ENCODE data around the gene CCDC15.

CCDC15 gene

DNA sequence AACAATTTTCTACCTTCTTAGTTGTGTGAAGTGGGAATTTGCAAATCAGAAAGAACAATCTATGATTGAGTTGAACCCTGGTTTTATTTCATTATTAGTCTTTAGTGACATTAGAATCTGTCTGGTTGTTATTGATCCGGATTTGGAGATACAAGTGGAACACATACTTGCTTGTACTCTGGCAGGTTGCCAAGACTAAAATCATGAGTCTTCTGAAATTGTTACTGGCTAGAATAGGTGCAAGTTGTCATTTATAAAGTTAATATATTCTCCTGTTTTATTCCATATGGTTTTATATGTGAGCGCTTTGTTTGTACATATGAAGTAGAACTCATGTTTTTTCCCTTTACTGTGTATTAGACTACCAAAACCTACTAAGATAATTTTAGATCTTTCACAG lies 23.0 kb downstream of the CCDC15 start:
- no peaks in the 10 kb centered on the region for H3K9me3 ChIP-seq (ENCODE audit: control insufficient read depth, insufficient read depth, low read depth, low read length)
- ChIA-PET POLR2A (no interaction called here), CTCF (interaction anchor here (0.6 kb wide), 1 partner anchor 373 kb away, joined by 4 read pairs; no protein-coding TSS in a partner anchor)
- TF ChIP-seq ZNF677 (tag by site-specific recombination; IDR thresholded peaks at IDR 0.05), result no peak
- no peak for TF ChIP-seq ZNF394 (tag by site-specific recombination; IDR thresholded peaks at IDR 0.05; ENCODE audit: borderline replicate concordance)
- TF ChIP-seq MZF1 (tag by site-specific recombination; IDR thresholded peaks at IDR 0.05; ENCODE audit: borderline replicate concordance), result no peak
- no peak for TF ChIP-seq ZNF311 (tag by site-specific recombination; IDR thresholded peaks at IDR 0.05; ENCODE audit: borderline replicate concordance)
- no peak for TF ChIP-seq ZNF529 (tag by site-specific recombination; IDR thresholded peaks at IDR 0.05; ENCODE audit: insufficient replicate concordance)
- TF ChIP-seq, protein P1, sequence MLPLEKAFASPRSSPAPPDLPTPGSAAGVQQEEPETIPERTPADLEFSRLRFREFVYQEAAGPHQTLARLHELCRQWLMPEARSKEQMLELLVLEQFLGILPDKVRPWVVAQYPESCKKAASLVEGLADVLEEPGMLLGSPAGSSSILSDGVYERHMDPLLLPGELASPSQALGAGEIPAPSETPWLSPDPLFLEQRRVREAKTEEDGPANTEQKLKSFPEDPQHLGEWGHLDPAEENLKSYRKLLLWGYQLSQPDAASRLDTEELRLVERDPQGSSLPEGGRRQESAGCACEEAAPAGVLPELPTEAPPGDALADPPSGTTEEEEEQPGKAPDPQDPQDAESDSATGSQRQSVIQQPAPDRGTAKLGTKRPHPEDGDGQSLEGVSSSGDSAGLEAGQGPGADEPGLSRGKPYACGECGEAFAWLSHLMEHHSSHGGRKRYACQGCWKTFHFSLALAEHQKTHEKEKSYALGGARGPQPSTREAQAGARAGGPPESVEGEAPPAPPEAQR (tag by site-specific recombination; IDR thresholded peaks at IDR 0.05), result no peak
- no peak for TF ChIP-seq ZNF416 (tag by site-specific recombination; IDR thresholded peaks at IDR 0.05)
- no peak for TF ChIP-seq ZNF629 (tag by site-specific recombination; IDR thresholded peaks at IDR 0.05)
- no peak for TF ChIP-seq ZNF114 (tag by site-specific recombination; IDR thresholded peaks at IDR 0.05)
- no peak for TF ChIP-seq ZNF19 (tag by site-specific recombination; IDR thresholded peaks at IDR 0.05; ENCODE audit: low read depth)
- no peak for TF ChIP-seq ZNF239 (tag by site-specific recombination; IDR thresholded peaks at IDR 0.05)
- no peak for TF ChIP-seq SP7 (tag by site-specific recombination; IDR thresholded peaks at IDR 0.05)
- no peak for TF ChIP-seq ZNF366 (tag by site-specific recombination; conservative IDR thresholded peaks at IDR 0.05)
- TF ChIP-seq, protein P2, sequence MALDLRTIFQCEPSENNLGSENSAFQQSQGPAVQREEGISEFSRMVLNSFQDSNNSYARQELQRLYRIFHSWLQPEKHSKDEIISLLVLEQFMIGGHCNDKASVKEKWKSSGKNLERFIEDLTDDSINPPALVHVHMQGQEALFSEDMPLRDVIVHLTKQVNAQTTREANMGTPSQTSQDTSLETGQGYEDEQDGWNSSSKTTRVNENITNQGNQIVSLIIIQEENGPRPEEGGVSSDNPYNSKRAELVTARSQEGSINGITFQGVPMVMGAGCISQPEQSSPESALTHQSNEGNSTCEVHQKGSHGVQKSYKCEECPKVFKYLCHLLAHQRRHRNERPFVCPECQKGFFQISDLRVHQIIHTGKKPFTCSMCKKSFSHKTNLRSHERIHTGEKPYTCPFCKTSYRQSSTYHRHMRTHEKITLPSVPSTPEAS (tag by site-specific recombination; IDR thresholded peaks at IDR 0.05), result no peak
- no peak for TF ChIP-seq ZNF174 (tag by site-specific recombination; IDR thresholded peaks at IDR 0.05)
- TF ChIP-seq ZNF146 (tag by site-specific recombination; IDR thresholded peaks at IDR 0.05), result no peak
- no peak for TF ChIP-seq ZNF423 (tag by site-specific recombination; IDR thresholded peaks at IDR 0.05)
- no peak for TF ChIP-seq ZNF184 (tag by site-specific recombination; IDR thresholded peaks at IDR 0.05)
- no peak for TF ChIP-seq ZNF585B (tag by site-specific recombination; IDR thresholded peaks at IDR 0.05)
- peaks cover 0 to 12% of the 10 kb centered on the region in 2 experiments; a peak in 2 of 3 replicates for H3K36me3 ChIP-seq (ENCODE audit: control insufficient read depth in 2 of 2, insufficient read depth in 1 of 2, low read length in 2 of 2)
- H3K4me3 ChIP-seq (ENCODE audit: low read depth, low read length), result no peak overlapping the region
- H3K4me1 ChIP-seq (ENCODE audit: control insufficient read depth, insufficient read depth, low read length), result no peaks in the 10 kb centered on the region
- H3K27ac ChIP-seq (ENCODE audit: extremely low read depth, low read depth, low read length), result no peak overlapping the region

DNA sequence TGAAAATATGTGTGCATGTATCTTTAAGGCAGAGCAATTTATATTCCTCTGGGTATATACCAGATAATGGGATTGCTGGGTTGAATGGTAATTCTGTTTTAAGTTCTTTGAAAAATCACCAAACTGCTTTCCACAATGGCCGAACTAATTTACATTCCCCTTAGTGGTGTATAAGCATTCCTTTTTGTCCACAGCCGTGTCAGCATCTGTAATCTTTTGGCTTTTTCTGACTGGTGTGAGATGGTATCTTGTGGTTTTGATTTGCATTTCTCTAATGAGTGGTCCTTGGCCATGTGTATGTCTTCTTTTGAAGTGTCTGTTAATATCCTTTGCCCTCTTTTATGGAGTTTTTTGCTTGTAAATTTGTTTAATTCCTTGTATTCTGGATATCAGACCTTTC lies 24.3 kb downstream of the CCDC15 start:
- no peak overlapping the region for H3K27ac ChIP-seq (ENCODE audit: extremely low read depth, low read depth, low read length)
- CTCF ChIA-PET, result no interaction called here
- peaks cover 0 to 15% of the 10 kb centered on the region in 2 experiments; a peak in 1 of 3 replicates for H3K36me3 ChIP-seq (ENCODE audit: control insufficient read depth in 2 of 2, insufficient read depth in 1 of 2, low read length in 2 of 2)
- no peak overlapping the region for H3K4me3 ChIP-seq (ENCODE audit: low read depth, low read length)
- no peaks in the 10 kb centered on the region for H3K9me3 ChIP-seq (ENCODE audit: control insufficient read depth, insufficient read depth, low read depth, low read length)
- H3K4me1 ChIP-seq (ENCODE audit: control insufficient read depth, insufficient read depth, low read length), result no peaks in the 10 kb centered on the region
- POLR2A ChIA-PET, result no interaction called here
- TF ChIP-seq PRDM1 (tag by site-specific recombination; IDR thresholded peaks at IDR 0.05) (no peak), ZNF311 (tag by site-specific recombination; IDR thresholded peaks at IDR 0.05; ENCODE audit: borderline replicate concordance) (no peak), RBAK (tag by site-specific recombination; IDR thresholded peaks at IDR 0.05) (no peak), ZBTB20 (tag by site-specific recombination; IDR thresholded peaks at IDR 0.05) (no peak), ZNF114 (tag by site-specific recombination; IDR thresholded peaks at IDR 0.05) (no peak), SCRT1 (tag by site-specific recombination; IDR thresholded peaks at IDR 0.05; ENCODE audit: borderline replicate concordance) (no peak), ZNF140 (tag by site-specific recombination; IDR thresholded peaks at IDR 0.05) (no peak)
- TF ChIP-seq, protein P3, sequence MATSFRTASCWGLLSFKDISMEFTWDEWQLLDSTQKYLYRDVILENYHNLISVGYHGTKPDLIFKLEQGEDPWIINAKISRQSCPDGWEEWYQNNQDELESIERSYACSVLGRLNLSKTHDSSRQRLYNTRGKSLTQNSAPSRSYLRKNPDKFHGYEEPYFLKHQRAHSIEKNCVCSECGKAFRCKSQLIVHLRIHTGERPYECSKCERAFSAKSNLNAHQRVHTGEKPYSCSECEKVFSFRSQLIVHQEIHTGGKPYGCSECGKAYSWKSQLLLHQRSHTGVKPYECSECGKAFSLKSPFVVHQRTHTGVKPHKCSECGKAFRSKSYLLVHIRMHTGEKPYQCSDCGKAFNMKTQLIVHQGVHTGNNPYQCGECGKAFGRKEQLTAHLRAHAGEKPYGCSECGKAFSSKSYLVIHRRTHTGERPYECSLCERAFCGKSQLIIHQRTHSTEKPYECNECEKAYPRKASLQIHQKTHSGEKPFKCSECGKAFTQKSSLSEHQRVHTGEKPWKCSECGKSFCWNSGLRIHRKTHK (tag by site-specific recombination; IDR thresholded peaks at IDR 0.05), result no peak
- TF ChIP-seq, protein P4, sequence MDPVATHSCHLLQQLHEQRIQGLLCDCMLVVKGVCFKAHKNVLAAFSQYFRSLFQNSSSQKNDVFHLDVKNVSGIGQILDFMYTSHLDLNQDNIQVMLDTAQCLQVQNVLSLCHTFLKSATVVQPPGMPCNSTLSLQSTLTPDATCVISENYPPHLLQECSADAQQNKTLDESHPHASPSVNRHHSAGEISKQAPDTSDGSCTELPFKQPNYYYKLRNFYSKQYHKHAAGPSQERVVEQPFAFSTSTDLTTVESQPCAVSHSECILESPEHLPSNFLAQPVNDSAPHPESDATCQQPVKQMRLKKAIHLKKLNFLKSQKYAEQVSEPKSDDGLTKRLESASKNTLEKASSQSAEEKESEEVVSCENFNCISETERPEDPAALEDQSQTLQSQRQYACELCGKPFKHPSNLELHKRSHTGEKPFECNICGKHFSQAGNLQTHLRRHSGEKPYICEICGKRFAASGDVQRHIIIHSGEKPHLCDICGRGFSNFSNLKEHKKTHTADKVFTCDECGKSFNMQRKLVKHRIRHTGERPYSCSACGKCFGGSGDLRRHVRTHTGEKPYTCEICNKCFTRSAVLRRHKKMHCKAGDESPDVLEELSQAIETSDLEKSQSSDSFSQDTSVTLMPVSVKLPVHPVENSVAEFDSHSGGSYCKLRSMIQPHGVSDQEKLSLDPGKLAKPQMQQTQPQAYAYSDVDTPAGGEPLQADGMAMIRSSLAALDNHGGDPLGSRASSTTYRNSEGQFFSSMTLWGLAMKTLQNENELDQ (tag by site-specific recombination; IDR thresholded peaks at IDR 0.05; ENCODE audit: low read depth), result no peak
- TF ChIP-seq, protein P5, sequence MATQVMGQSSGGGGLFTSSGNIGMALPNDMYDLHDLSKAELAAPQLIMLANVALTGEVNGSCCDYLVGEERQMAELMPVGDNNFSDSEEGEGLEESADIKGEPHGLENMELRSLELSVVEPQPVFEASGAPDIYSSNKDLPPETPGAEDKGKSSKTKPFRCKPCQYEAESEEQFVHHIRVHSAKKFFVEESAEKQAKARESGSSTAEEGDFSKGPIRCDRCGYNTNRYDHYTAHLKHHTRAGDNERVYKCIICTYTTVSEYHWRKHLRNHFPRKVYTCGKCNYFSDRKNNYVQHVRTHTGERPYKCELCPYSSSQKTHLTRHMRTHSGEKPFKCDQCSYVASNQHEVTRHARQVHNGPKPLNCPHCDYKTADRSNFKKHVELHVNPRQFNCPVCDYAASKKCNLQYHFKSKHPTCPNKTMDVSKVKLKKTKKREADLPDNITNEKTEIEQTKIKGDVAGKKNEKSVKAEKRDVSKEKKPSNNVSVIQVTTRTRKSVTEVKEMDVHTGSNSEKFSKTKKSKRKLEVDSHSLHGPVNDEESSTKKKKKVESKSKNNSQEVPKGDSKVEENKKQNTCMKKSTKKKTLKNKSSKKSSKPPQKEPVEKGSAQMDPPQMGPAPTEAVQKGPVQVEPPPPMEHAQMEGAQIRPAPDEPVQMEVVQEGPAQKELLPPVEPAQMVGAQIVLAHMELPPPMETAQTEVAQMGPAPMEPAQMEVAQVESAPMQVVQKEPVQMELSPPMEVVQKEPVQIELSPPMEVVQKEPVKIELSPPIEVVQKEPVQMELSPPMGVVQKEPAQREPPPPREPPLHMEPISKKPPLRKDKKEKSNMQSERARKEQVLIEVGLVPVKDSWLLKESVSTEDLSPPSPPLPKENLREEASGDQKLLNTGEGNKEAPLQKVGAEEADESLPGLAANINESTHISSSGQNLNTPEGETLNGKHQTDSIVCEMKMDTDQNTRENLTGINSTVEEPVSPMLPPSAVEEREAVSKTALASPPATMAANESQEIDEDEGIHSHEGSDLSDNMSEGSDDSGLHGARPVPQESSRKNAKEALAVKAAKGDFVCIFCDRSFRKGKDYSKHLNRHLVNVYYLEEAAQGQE (tag by site-specific recombination; IDR thresholded peaks at IDR 0.05), result no peak

Data from HEK293 (cell line).